GM12875 (cell line): ENCODE data around the gene CCDC85C.

Experiments used
- H3K4me3 ChIP-seq: one replicate; pipeline ENCODE4 v1.5.1; 2011; ENCODE audit warnings: low read depth, low read length, control low read depth
- CTCF ChIP-seq: IDR thresholded peaks from 2 replicates; pipeline ENCODE4 v1.5.1; 2011; ENCODE audit warnings: low read depth, mild to moderate bottlenecking, control low read depth, inconsistent platforms, low read length, moderate library complexity, borderline replicate concordance; ENCODE audit not compliant: insufficient read depth

CCDC85C gene

GRCh38 chr14:99544991-99545390 is 59.0 kb downstream of the CCDC85C start:
- H3K4me3 ChIP-seq = no peak overlapping the region
- no peak for TF ChIP-seq CTCF

- H3K4me3 ChIP-seq = no peak overlapping the region
- TF ChIP-seq CTCF = no peak
These were observed 60.0 kb downstream of the CCDC85C start for GRCh38 chr14:99543985-99544384.

DNA sequence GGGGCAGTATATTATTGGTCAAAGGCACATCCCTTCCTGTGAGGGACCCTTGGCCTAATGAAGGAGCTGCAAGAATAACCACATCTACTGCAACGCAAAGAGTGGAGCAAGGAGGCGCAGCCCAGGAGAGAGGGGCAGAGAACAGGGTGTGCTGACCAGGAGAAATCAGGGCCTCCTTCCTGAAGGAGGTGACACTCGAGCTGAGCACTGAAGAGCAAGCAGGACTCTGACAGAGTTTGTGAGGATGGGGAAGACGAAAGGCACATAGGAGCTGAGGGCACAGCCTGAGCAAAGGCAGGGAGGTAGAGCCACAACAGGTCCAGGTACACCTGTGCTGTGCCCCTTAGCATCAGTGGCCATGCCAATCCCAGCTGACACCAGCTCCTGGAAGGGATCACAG is 60.6 kb downstream of the CCDC85C start:
- TF ChIP-seq CTCF = no peak
- H3K4me3 ChIP-seq = no peak overlapping the region

GRCh38 chr14:99542566-99542965 is 61.4 kb downstream of the CCDC85C start:
- TF ChIP-seq CTCF = no peak
- no peak overlapping the region for H3K4me3 ChIP-seq

- H3K4me3 ChIP-seq = no peak overlapping the region
- no peak for TF ChIP-seq CTCF
These were observed 62.1 kb downstream of the CCDC85C start for GRCh38 chr14:99541677-99542470.

DNA sequence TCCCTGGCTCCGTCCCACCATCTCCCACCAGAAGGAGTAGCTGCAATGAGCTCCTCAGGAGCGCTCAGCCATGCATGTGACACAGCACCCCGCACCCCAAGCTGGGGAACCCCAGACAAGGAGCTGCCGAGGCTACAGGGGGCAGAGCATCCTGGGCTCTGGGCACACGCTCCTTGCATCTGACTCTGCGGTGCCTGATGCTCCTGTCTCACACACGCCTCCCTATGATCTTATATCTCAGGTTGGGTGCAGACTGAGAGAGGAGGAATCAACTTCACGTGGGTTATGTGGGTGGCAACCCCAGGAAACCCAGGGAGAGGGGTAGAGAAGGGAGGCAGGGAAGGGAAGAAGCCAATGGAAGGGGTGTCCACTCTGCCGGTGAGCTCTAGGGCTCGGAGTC is 62.8 kb downstream of the CCDC85C start:
- TF ChIP-seq CTCF = no peak
- H3K4me3 ChIP-seq = no peak overlapping the region
